ENCODE measurements around the gene AGPAT1.
"Not testable (repeated sequence)": the region's sequence is repeated elsewhere in the genome, so short reads cannot be mapped to it uniquely, and the experiment has no call there.

Gene AGPAT1

DNA sequence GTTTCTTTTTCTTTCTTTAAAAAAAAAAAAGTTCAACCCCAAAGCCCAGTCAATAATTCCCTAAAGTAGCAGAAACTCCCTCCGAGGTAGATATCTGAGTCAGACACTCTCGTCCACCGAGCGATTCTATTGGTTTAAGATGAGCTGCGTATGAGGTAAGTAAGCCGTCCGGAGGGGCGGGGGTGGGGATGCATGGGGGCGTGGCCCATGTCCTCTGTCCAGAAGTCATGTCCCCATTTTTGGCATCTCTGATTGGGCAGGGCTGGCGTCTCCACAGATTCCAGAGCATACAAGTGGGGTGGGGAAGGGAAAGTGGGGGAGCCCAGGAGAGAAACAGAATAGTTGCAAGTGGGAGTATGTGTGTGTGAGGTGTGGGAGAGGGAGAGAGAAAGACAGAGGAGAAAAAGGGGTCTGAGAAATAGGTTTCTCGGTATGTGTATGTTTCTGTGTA lies 9.8 kb upstream of the AGPAT1 start:
- DNase-seq: not testable (repeated sequence)

DNA sequence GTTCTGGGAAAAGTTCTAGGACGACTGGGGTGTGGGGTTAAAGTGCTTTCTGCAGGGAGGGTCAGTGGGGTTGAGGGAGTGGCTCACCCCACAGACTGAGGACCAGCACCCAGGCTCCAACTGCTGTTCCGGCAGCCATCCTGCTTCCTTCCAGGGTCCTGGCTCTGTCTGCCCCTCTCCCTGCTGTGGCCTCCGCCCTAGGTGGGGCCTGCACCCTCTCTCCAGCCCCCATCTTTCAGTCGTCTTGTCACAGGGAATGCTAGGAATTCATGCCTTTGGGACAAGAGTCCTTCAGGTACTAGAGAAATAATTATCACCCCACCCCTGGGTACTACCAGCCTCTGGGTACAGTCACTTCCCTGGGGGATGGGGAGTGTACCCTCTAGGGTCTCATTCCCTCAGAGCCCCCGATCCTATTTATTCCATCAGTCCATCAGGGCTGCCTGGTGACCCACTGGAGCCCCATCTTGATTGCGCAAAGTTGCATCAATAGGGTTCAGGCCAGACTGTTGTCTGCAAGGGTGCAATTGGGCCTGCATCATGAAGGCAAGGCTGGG lies 8.3 kb upstream of the AGPAT1 start, which contains the start of gene AGER:
AGER (minus strand) TSS at position 170 of the 557 bp plus-strand sequence; CDS start at position 139, 31 bp downstream.
- DNase-seq: no peak

DNA sequence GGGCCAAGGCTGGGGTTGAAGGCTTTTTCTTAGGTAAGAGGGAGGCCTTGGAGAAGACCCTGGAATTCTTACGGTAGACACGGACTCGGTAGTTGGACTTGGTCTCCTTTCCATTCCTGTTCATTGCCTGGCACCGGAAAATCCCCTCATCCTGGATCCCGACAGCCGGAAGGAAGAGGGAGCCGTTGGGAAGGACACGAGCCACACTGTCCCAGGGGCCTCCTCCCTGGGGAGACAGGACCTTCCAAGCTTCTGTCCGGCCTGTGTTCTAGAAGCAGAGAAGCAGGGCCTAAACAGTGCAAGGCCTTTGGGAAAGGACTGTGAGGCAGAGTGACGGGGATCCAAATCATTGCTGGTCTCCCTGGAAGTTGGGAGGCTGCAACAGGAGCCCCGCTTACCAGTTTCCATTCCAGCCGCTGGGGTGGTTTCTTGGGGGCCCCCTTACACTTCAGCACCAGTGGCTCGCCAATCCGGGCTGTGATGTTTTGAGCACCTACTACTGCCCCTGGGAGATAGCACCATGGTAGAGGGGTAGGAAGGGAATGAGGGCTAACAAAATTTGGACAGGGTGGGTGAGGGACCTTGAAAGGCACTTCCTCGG lies 7.7 kb upstream of the AGPAT1 start:
- no peak for DNase-seq

DNA sequence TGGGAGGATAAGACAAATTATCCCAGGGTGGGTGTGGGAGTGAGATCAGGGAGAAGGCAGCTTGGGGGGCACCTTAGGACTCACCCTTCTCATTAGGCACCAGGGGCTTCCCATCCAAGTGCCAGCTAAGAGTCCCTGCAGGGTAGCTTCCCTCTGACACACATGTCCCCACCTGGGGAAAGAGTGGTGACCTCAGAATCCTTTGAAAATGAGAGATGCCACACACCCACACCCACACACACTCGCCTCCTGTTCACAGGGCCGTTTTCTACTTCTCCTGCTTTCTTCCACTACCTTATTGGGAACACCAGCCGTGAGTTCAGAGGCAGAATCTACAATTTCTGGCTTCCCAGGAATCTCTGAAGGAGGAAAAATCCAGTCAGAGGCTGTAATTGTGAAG lies 7.1 kb upstream of the AGPAT1 start:
- no peak for DNase-seq

DNA sequence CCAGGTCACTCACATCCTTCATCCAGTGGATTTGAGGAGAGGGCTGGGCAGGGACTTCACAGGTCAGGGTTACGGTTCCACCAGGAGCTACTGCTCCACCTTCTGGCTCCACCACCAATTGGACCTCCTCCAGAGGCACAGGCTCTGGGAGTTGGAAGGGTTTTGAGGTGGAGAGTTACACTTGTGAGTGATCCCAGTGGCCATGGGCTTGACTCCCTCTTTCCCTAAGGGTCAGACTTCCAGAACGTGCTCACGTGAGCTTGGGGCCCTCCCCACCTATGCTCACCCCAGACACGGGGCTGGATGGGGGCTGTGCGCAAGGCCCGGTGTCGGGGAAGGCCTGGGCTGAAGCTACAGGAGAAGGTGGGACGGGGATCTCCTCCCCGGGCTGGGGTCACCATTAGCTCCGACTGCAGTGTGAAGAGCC lies 6.7 kb upstream of the AGPAT1 start:
- no peak for DNase-seq

DNA sequence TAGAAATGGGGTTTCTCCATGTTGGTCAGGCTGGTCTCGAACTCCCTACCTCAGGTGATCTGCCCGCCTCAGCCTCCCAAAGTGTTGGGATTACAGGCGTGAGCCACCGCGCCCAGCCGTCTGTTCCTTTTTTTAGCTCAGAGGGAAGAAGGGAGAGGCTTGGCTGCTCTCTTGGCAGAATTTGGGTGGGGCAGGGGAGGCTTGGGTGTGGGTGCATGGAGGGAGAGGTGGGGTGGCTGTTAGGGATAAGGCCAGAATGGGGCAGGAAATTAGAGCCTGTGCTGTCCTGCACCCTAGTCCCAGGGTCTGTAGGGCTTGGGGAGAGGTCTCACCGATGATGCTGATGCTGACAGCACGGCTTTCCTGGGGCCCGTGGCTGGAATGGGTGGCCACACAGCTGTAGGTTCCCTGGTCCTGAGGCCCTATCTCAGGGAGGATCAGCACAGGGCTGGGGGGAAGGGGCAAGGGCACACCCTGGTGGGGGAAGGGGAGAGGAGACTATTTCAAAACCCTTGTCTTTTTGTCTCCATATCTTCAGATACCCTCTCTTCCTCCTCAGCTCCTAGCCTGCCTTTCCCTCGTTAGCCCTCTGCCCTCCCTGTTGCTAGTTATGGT lies 6.1 kb upstream of the AGPAT1 start:
- DNase-seq: no peak

DNA sequence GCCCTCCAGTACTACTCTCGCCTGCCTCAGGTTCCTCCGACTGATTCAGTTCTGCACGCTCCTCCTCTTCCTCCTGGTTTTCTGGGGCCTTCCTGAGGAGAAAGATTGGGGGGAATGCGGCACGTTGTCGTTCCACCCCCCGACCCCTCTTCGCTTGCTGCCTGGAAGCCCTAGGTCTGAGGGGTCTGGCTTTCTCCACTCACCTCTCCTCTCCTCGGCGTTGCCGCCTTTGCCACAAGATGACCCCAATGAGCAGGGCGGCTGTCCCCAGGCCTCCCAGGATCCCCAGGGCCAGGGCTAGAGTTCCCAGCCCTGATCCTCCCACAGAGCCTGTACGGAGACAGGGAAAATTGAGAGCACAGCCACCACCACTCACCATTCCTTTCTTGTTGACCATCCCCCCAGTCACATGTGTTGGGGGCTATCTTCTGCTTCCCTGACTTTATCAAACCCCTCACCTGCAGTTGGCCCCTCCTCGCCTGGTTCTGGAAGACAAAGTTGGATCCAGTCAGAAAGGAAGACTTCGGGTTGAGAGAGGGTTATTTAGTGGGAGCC lies 5.3 kb upstream of the AGPAT1 start:
- DNase-seq: no peak

DNA sequence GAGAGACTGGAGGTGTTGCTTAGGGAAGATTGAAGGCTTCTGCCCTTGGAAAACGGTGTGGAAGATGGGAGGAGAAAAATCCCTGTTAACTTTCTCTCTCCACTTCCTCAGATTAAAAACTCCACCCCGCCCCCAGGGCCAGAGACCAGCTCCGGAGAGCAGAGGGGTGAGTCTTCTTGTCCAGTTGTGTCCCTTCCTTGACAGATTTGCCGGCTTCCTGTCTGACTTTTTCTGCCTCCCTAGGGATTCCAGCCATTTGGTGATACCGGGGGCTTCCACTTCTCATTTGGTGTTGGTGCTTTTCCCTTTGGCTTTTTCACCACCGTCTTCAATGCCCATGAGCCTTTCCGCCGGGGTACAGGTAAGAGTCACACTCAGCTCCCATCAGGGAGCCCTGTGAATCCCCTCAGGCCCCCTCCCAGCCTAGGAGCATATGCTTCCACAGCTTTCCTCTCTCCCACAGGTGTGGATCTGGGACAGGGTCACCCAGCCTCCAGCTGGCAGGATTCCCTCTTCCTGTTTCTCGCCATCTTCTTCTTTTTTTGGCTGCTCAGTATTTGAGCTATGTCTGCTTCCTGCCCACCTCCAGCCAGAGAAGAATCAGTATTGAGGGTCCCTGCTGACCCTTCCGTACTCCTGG lies 4.0 kb upstream of the AGPAT1 start:
- no peak for DNase-seq

DNA sequence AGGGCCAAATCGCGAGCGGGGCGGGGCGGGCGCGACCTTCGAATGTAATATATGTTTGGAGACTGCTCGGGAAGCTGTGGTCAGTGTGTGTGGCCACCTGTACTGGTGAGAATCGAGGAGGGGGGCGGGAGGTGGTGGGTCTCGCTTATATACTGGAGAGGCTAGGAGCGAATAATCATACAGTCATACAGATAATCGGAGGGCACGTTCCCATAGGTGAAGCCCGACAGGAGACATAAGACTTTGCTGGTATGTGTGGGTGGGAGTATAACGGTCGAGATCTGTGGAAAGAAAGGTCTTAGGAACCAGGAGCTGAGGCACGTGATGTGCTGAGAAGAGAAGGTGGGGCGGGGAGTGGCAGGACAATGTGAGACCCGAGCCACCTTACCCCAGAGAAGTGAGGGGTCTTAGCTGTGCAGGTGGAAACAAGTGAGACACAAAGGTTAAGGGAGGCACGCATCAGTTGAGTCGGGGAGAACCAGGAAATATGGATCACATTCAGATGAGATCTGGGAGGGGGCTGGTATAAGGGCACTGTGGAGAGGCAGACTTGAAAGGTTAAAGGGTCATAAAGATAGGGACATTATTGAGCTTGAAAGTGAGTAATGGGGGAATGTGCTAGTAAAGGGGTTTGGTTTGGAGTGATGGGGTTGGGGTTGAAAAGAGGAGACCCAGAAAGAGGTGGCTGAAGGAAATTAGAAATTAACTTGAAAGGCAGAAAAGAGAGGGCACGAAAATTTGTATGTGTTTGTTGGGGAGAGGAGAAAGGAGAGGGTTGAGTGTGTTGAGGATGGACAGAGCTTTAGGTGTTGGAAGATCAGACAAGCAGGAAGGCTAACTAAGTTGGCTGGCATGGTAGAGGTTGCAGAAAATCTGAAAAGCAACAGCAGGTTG lies 2.9 kb upstream of the AGPAT1 start:
- DNase-seq: no peak

DNA sequence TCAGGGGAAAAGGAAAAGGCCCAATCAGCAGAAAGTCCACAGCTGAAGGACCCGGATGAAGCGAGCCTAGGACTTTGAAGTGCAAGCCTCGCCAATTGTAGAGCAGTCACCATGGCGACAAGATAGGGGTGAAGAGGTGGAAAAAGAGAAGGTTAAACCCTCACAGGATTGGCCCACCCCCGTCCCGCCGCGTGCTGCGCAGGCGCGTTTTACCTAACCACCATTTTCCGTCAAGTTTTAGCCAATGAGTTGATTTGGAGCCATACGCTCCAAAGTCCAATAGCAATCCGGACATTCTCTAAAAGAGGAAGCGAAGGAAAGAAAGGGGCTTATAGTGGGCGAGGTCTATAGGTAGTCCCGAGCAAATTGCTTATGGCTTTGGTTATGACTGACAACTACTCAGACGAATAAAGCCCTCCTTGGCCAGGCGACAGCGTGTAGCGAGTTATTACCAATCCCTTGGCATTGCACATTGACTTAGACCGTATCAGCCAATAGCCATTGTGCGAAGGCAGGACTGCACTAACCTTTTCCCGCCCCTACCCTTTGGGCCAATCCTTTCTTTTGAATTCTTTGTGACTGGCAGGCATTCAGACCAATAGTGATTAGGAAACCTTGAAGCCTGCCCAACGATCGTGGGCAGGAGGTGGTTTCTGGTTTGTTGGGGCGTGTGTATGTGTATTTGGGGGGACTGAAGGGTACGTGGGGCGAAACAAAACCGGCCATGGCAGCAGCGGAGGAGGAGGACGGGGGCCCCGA lies 2.1 kb upstream of the AGPAT1 start, which contains the start of gene RNF5:
RNF5 (plus strand) TSS at position 618 of the 759 bp plus-strand sequence; CDS start at position 725, 107 bp downstream.
- peak; percentile 79 for DNase-seq

DNA sequence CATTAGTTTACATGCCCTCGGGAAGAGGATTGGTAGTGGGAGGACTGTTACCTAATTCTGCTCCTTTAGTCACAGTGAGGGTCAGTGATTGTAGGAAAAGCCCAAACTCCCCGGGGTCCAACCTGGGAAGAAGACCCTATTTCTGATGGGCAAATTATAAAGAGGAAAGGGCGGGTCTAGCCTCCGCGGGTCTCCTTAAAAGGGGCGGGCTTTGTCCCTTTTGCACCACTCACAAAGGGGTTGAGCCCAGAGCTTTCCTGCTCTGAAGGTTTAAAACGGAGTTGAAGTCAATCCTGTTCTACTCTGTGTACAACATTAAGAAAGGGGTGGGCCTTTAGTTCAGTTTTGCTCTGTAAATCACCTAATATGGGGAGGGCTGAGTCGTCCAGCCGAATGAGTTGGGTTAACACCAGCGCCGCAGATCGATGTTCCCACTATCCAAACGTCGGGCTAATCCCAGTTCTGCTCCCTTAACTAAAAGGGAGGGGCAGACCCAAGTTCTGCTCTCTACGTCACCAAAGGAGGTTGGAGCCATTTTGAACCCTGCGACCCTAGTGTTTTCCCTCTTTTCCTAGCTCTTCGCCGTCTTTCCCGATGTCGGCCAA lies 1.4 kb upstream of the AGPAT1 start:
- no peak for DNase-seq

DNA sequence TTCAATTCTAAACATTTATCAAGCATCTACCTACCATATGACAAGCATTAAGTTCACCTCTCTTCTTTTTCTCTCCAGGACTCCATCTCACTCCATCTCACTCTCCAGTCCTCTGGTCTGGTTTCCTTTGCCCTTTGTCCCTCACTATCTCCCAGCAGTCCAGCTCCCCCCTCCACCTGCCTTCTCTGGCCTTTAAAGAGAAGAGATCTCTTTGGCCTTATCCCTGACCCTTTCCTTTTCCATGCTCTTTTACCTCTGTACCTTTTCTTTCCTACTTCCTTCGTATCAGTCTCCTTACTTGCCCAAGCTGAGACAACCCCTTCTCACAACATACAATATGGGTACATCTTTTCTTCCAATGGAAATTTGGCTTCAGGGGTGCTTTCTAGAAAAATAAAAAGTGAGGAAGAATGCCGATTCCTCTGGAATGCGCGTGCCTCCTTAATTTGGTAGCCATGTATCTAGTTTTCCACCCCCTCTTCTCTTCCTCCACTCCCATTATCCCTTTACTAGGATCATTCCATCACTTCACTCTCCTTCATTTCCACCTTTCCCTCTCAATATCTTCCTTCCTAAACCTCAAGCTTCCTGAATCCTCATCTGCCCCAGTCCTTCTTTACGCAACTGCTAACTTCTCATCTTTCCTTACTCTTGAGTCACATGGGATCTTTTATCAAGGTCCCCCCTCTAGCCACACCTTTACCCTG lies 745 bp upstream of the AGPAT1 start:
- no peak for DNase-seq

DNA sequence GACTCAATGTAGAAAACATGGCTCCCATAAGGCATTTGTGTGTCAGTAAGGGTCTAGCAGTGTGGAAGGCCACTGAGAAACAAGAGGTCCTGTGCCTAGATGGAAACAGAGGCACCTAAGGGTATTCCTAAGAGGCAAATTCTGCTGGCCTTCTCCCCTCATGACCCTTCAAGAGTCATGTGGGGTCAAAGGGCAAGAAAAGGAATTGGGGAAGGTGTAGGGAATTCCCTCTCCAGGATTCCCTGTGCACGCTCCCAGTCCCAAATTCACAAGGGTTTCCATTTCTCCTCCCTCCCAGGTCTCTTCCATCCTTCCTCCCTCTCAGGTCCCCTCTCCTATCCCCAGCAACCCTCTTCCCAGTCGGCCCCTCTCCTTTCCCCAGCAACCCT lies 568 bp downstream of the AGPAT1 start:
- no peak for DNase-seq

DNA sequence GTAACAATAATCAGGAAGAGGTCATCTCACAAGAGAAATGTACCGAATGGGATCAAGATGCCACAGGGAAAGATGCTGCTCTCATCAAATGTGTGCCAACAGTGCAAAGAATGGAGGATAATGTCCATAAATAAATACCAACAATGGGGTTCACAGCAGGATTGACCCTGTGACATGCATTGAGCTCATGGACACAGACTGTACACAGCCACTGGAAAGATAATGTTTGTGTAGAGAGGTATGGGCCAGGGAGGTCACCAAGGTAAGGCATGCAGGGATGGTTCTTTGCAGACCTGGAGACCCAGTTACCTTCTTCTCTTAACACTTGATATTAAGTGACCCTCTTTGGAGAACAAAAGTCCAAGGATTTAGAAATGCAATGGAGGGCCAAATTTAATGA lies 1.5 kb downstream of the AGPAT1 start:
- DNase-seq: no peak

DNA sequence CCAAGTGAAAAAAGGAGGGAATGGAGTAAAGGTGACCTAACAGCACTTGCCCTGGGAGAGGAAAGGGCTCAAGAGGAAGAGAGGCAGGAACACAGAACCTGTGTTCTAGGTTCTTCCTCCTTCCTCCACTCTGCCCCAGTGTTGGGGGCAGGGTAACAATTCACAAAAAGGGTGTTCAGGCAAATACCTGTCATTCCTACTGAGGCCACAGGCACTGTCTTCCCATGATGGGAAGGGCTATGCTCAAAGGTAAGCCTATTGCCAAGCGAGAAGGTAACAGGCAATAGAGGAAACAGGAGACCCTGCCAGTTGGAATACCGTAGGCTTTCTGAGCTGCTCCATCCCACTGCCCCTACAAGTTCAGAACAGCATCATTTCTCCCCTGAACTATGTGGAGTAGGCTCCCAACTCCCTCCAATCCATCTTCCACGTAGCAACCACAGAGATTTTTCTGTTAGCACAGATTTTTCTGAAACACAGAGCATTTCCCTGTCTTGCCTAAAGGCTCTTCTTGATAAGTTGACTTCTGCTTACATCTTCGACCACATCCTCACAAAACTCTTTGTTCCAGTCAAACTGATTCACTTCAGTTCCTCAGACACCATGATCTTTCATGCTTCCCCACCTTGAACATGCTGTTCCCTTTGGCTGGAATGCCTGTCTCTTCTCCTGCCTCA lies 2.7 kb downstream of the AGPAT1 start:
- no peak for DNase-seq

DNA sequence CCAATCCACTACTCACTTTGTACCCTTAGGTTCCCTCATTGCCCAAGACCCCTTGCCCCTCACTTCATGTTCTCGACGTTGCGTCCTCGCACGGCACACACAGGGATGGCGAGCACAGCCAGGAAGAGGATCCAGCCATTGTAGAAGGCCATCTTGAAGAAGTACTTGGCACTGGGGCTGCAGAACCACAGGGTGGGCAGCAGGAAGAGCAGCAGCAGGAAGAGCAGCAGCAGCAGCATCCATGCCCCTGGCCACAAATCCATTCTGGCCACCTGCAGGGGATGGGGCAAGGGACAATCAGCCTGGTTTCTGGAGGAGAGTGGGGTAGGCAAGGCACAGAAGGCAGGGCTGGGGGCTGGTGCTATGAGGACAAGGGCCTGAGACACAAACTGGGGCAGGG lies 4.7 kb downstream of the AGPAT1 start:
- no peak for DNase-seq

DNA sequence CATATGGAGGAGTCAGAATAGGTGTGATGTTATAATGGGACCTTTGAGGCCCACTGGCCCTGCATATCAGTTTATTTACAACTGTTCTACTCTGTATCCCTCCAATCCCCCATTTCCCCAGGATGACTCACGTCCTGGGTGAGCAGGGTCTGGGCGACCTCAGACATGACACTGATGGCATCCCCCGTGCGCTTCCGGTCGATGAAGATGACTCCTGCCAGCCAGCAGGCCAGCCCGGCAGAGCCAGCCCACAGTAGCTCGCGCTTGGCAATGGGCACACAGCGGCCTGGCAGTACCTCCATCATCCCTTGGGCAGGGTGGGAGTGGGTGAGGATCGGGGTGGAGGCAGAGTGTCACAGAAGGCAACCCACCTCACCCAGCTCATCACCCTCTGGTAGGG lies 5.6 kb downstream of the AGPAT1 start:
- DNase-seq: no peak

DNA sequence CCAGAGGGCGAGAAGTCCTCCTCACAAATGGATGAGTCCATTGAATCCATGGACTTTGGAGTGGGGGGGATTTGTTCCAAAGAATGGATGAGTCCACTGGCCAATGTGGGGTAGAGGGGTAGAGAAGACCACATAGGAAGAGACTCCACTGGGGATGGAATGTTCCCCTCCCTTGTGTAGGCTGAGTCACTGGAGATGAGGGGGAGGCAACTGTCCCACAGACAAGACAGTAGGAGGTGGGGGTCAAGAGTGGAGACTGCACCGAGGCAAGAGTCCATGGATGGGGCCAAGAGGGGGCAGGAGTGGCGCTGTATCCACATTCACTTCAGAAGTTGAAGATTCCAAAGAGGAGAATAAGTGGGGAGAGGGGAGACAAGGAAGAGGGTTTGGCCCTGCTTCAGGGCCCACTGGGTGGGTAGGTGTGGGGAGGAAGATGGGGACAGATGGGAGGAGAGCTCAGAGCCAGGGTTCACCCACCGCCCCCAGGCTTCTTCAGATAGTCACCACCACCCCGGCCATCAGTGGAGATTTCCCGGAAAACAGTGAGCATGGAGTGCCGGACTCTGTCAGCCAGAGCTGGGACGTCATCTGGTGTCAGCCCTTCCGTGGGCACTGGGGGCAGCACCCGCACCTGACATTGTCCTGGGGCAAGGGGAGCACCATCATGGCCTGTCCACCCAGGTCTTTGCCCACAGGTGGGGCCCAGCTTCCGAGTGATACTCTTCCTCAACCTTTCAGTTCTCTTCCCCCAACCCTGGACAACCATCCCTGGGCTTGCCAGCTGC lies 6.9 kb downstream of the AGPAT1 start:
- DNase-seq: no peak

DNA sequence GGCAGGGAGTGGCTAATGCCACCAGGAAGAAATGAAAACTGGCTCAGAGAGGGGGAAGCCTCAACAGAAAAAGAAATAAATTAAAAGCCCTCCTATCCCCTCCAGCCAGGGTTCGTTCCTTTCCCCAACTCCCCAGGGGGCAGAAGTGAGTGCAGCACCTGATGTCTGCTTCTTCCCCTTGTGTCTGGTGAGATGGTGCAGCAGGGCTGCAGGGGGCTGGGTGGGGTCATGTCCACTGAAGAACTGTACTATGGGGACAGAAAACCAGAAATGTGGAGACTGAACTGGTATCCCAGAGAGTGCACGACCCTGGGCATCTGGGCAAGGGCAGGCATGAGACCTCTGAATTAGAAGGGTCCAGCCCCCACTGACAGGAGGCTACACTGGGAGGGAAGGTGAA lies 7.5 kb downstream of the AGPAT1 start:
- DNase-seq: no peak
